HG02759 (cell line): Measurements from ENCODE around the gene PPP2R5B.

Experiments
- ATAC-seq: cut with Tn5 transposase; IDR thresholded peaks from one replicate; pipeline ENCODE4 v1.9.1; 2021; ENCODE audit warnings: mild to moderate bottlenecking, moderate library complexity; ENCODE audit not compliant: unreplicated experiment

PPP2R5B gene

DNA sequence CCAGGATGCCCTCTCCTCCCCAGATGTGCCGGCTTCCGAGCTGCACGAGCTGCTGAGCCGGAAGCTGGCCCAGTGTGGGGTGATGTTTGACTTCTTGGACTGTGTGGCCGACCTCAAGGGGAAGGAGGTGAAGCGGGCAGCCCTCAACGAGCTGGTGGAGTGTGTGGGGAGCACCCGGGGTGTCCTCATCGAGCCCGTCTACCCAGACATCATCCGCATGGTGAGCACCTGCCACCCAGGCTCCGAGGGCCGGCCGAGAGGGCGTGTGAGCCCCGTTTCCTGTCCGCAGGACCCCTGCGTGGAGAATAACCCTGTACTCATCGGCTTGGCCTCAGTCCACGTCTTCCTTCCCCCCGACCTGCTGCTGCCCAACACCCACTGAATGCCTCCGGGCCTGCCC, 2.2 kb downstream of the PPP2R5B start:
- no peak for ATAC-seq

DNA sequence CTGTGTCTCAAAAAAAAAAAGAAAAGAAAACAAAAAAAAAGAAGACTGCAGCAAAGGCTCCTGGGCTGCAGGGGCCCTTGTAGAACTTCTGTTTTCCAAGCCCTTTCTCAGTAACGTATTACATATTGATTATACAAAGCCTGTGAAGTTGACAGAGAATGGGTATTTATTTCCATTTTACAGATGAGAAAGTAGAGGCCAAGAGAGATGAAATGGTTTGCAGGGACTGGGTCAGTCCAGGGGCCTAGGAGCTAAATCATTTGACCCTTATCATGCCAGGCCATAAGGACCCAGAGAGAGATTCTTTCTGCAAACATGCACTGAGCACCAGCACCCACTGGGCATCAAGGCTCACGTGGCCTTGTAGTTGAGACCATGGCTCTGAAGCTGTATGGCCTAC, 4.5 kb downstream of the PPP2R5B start:
- no peak for ATAC-seq

DNA sequence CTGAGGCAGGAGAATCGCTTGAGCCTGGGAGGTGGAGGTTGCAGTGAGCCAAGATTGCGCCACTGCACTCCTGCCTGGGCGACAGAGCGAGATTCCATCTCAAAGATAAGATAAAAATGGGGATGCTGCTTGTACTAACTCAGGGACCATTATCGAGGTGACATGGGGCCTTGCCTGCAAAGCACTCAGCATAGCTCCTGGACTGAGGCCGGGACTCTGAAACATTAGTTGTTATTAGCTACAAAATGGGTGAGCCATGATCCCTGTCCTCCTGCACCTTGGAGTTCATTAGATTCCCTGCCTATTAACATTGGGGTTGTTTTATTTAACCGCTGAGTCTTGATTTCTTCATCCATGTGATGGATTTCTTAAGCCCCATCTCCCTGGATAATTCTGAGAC, 5.1 kb downstream of the PPP2R5B start:
- ATAC-seq: no peak

DNA sequence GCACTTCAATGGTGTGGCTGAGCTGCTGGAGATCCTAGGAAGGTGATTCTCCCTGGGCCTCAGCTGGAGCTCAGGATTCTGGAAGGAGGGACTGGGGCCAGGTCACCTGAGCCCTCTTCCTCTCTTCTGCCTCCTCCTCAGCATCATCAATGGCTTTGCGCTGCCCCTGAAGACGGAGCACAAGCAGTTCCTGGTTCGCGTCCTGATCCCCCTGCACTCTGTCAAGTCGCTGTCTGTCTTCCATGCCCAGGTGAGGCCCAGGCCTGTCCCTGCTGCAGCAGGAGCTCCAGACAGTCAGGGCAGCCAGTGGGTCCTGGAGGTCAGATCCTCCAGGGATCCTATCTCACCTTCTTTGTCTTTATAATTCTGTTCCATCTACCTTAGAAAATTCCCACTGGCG, 5.9 kb downstream of the PPP2R5B start:
- ATAC-seq: no peak

DNA sequence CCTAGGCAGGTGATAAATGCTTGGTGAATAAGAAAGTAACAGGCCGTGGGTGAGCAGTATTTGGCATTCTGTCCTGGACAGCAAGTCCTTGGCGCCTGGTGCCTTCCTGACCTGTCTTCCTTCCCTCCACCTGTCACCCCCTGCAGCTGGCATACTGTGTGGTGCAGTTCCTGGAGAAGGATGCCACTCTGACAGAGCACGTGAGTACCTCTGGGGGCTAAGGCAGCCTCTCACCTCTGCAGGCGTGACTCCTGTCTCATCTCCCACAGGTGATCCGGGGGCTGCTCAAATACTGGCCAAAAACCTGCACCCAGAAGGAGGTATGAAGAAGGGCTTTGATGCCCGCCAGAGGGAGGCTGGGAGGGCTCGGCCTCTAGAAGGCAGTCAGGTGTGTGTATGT, 6.8 kb downstream of the PPP2R5B start:
- ATAC-seq: no peak

DNA sequence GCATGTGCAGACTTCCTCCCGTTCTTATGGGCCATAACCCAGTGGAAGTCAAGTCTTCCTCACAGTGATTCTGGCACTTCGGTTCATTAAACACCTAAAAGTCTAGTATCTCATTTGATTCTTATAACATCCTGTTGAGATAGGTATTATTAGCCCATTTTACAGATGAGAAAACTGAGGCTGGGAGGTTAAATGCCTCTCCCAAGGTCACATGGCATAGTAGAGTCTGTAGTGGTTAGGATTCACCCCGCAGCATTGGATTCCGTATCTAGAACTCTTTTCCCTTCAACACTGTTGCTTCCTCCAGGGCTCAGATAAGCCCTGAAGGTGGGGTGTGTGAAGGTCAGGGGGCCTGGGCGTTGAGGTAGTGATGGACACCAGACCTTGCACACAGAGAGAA, 7.8 kb downstream of the PPP2R5B start:
- no peak for ATAC-seq

DNA sequence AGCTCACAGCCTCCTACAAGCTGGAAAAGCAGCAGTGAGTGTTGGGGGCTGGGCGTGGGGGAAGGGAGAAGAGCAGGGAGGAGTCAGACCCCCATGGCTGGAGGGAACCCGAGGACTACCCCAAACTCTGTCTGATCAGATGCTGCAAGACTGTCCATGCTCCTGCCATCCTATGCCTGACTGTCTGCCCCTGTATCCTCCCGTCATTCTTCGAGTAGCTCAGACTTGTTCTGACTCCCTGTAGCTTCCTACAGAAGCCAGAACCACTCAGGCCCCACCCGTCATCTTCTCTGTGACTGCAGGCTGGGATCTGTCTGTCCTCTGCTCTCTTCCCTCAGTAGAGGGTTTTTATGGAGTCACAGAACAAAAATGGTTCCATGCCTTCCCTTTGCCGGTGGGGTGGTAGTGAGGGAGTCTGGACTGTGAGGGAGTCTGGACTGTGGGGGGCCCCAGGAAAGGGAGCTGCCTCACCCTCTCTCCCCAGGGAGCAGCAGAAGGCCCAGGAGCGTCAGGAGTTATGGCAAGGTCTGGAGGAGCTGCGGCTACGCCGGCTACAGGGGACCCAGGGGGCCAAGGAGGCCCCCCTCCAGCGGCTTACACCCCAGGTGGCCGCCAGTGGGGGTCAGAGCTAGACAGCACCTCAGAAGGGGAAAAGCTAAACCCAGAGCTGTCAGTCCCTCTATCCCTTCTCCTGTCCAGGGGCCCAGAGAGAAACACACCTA, 8.9 kb downstream of the PPP2R5B start:
- no peak for ATAC-seq

DNA sequence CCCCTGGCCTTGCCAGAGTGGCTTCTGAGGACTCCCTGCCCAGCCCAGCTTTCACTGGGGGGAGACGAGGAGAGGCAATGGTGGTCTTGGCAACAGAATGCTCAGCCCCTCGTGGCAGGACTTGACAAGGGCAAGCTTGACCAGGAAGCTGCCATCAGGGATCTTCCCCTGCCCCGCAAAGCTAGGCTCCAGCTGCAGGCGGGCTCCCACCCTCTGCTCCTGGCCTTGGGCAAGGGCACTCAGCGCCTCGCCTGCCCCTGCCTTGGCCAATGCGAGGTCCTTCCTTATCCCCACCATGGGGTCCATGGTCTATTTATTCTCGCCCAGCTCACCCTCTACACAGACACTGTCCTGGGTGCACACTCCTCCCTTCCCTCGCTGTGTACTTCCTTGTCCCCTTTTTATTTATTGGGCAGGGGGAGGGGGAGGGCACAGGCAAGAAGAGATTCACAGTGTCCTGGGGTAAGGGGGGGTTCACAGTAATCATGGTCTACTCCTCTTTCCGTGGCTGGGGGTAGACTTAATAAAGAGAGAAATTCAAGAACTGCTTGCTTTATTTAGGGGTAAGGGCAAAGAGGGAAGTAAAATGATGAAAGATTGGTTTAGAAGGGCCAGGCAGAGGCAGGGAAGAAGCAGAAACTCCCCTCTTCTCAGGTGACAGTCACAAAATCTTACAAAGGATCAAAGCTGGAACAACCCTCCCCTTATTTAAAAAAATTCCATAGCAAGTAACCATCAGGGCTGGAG, 9.6 kb downstream of the PPP2R5B start:
- ATAC-seq: no peak

DNA sequence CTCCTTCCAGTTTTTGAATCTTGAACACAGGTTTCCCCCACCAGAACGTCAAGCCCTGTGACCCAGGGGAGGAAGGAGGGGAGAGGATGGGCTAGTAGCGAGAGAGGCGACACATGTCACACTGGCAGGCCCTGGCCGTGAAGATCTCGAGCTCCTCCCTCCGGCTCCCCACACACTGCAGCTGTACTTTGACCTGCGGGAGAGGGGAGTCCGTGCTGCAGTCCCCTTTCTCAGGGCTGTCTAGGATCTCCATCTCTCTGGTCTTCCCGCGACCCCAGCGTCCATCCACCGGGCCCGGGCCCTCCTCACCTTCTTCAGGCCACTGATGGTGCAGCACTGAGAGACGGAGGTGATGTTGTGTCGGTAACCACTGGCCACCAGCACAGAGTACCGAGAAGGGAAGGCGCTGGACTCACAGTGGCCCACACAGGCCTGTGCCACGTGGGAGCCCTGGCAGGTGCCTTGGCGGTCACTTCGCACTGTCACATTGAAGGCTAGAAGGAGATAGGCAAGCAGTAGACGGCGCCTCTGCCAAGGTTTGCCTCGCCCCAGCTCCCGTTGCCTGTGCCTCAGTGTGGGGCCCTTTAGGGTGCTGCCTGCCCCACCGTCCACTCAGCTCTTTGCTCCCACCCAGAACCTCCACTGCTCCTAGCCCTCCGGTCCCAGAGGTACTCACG, 10.3 kb downstream of the PPP2R5B start:
- no peak for ATAC-seq

DNA sequence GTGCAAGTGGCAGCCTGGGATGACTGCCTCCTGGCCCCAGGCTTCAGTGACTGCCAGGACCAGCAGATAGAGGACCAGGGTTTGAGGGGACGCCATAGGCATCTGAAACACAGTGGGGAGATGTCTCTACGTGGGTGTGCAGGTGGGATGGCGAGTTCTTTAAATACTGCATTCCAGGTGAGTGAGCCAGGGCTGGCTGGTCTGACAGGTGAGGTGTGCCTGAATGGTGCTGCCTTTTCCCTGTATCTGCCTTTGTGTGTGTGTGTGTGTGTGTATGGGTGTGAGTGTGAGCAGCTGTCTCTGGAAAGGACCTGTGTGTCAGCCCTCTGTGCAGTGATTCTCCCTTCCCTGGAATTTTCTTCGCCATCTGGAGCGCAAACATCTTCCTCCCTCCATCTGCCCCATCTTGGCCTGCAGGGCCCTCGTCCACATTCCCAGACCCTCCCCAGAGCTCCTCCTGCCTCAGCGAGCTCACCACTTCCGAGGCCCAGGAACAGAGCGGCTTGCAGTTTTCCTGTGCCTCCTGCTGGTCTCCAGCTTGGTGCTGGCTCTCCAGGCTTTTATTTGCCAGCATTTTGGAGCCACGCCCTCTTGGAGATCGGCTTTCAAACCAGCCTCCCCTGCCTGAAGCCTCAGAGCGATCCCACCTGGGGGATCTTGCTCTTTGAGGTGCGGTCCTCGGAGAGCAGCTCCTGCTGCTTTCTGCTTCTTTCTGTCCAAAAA, 11.0 kb downstream of the PPP2R5B start, which contains the start of gene GPHA2:
TSS of gene GPHA2 (minus strand) at position 535 of the 723 bp plus-strand sequence. CDS start at position 102, 433 bp downstream.
- ATAC-seq: no peak

DNA sequence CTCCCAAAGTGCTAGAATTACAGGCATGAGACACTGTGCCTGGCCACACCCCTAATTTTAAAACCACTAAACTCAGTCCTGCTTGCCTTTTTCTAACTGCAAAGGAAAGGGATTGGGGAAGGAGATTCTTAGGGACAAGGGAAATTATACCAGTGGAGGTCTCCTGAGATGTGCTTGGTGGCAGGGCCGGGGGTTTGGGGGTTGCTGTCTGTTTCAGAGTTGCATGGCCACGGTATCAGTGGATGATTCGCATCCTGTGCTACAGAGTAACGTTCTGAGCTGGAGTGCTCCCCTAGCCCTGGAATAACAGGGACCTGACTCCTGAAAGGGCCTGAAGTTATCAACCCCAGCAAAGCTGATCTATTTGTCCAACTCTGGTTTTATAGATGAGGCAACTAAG, 12.1 kb downstream of the PPP2R5B start:
- ATAC-seq: no peak

DNA sequence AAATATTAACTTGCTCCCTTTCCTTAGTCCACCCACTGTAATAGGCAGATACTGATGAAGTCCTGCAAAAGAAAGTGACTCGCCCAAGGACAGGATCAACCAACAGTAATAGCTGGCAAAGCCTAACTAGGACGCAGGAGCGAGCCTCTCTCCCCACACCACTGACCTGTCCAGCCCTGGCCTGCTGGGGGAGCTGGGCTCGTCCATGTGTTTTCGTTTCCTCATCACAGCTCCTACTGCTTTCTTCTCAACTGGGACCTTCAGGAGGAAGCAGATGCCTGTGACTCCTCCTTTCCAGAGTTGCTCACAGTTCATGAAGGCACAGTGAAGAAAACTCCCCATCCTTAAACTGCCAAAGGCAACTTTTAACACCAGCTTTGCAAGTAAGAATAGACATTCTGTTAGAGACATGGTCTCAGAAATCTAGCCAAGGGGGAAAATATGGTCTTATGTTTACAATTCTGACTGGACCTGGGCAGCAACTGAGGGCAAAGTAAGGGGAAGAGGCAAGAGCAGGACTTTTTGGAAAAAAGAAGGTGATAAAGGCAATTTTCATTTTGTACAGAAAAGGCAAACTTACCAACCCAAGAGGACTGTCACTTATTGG, 22.8 kb downstream of the PPP2R5B start:
- ATAC-seq: no peak

DNA sequence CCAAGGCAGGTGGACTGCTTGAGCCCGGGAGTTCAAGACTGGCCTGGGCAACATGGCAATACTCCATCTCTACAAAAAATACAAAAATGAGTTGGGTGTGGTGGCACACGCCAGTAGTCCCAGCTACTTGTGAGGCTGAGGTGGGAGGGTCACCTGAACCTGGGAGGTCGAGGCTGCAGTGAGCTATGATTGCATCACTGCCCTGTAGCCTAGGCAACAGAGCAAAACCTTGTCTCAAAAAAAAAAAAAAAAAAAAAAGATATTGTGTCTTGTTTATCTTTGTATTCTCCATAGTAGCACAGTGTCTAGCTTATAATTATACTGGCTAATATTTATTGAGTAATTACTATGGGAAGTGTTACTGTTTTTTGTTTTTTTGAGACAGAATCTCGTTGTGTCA, 27.0 kb downstream of the PPP2R5B start:
- no peak for ATAC-seq

DNA sequence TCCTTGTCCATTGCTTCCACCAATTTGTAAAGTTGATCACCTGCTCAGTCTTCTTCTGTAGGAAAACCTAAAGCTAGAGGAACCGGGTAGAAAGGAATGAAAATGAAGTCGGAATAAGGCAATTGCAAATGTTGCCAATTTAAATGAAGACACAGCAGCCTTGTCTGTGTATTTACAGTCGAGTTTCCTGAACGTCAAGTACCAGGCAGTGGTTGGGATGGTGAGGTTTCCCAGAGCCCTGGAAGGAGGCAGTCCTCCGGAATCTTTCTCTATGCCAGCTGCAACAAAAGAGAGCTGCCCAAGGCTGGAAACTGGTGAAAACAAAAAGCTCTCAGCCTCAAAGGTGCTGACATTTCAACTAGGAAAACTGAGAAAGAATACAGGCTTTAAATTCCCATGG, 29.7 kb downstream of the PPP2R5B start:
- no peak for ATAC-seq

DNA sequence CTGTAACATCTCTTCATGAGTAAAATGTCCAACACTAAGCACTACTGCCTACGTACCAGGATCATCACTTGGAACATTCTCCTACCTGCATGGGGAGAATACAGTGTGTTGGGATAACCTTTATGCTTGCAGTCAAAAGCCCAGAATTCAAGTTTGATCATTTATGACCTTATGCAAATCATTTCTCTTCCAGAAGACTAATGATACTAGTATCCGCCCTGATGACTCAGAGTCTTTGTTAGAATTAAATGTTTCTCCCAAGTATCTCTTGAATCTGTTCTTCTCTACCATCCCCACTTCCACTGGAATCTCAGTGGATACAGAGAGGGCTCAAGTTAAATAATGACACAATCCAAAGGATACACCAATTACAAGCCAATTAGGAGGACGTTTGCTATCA, 35.0 kb downstream of the PPP2R5B start:
- no peak for ATAC-seq

DNA sequence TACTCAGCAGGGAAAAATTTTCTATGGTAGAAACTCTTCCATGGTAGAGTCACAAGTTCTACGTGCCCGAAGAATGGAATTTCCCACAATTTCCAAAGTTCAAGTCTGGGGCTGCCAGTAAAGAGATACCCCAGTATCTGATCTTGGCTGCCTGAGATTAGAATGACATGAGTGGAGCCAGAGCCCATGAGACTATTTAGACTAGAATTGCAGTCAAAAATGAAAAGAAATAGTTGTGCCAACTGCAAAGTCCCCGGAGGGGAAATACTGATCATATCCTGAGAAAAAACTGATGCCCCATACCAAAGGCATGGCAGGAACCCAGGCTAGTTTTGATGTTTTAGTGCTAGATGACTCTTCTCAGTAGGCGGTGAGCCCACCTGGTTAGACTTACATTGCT, 36.2 kb downstream of the PPP2R5B start:
- ATAC-seq: no peak

DNA sequence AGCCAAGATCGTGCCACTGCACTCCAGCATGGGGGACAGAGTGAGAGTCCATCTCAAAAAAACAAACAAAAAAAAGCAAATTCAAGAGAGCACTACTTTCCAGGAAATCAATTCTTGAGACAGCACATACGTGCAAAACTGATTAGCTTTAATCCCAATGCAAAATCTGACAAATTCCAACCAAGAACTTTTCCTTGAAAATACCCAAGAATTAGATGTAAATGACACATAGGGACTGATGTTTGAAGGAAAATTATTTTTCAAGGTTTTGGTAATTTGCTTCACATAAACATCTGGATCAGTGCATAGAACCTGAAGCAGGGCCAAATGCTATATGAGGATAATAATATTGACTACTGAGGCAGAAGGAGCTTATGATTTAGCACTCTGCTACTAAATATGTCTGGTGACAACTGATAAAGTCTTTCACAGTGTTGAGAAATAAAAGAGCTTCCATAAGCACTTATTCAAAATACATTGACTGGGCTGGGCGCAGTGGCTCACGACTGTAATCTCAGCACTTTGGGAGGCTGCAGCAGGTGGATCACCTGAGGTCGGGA, 38.7 kb downstream of the PPP2R5B start:
- no peak for ATAC-seq

DNA sequence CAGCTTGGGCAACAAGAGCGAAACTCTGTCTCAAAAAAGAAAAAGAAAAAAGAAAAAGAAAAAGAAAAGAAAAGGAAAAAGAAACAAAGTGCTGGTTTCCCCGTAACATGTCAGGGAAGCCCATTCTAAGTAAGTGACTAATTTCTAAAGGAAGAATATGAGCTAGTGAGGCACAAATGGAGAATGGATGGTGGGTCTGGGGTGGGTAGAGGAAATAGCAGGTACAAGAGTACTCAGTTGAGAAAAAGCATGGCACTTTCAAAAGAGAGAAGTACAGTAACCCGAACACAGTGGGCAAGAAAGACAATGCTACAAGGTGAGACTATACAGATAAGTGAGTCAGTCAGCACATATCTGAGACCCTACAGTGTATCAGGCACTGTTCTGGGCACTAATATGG, 42.9 kb downstream of the PPP2R5B start:
- ATAC-seq: no peak

DNA sequence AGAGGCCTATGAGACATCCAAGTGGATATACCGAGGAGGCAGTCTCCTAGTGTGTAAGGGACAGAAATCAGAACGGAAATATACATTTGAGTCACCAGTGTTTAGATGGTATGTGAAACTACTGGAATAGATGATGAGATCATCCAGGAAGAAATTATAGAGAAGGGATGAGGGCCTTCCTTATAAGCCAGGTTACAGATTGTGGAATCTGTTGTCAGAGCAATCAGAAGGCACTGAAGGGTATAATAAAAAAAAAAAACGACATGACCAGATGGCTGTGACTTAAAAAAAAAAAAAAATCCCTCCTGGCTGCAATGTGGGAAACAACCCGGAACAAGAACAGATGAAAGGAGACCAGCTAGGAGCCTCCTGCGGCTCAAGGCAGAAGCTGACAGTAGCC, 44.7 kb downstream of the PPP2R5B start:
- ATAC-seq: no peak

DNA sequence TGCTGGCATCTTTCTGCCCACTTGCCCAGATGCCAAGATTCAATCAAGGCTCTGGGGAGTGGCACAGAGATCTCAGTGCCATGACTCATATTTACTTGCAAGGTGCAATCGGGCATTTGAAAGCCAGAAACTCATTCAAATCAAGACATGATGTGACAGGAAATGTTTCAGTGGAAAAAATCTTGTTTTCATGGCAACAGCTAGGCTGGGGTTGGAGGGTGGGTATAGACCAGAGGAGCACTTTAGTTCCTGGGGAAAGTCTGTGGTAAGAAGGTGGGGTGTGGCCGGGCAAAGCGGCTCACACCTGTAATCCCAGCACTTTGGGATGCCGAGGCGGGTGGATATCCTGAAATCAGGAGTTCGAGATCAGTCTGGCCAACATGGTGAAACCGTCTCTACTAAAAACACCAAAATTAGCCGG, 46.3 kb downstream of the PPP2R5B start:
- ATAC-seq: no peak
